Activated CD8-positive, alpha-beta memory T cell treated with anti-CD3 and anti-CD28 coated beads for 36 hours (primary cell): ENCODE data around the gene TRAK2. TPM values are rescaled to one million over a fixed set of nuclear protein-coding genes. Genes with fewer than 3 reads are reported as not detected.
"Not testable (repeated sequence)": the region's sequence is repeated elsewhere in the genome, so short reads cannot be mapped to it uniquely, and the experiment has no call there.

Source experiments
- CTCF ChIA-PET: fragments of 350-600 bp; sonication (Branson Sonifier 250); formaldehyde crosslinking; loops from one replicate; lab custom pipeline; 2021; ENCODE audit warnings: antibody characterized with exemption; lab: Charles Lee
- POLR2A ChIA-PET: fragments of 350-600 bp; sonication (Branson Sonifier 250); formaldehyde crosslinking; loops from one replicate; lab custom pipeline; 2021; ENCODE audit warnings: antibody characterized with exemption; lab: Charles Lee
- total RNA-seq, 2 experiments: library from RNA; stranded (reverse); gene quantifications; one replicate each; pipeline ENCODE4 v1.2.3, GENCODE V29; 2021

Gene TRAK2
- total RNA-seq, 2 experiments from 2014 or later, result 22.6 to 23.2 TPM

GRCh38 chr2:201378496-201379397 lies 72.5 kb downstream of the TRAK2 start:
- ChIA-PET CTCF (interaction anchor here (1.3 kb wide), 1 partner anchor 10 kb away, joined by 4 read pairs; no protein-coding TSS in a partner anchor), POLR2A (no interaction called here)

- ChIA-PET POLR2A (no interaction called here), CTCF (interaction anchor here (1.3 kb wide), 1 partner anchor 12 kb away, joined by 4 read pairs; no protein-coding TSS in a partner anchor)
Measured at GRCh38 chr2:201377218-201377617, 74.0 kb downstream of the TRAK2 start.

- CTCF ChIA-PET, result no interaction called here
- POLR2A ChIA-PET, result no interaction called here
Measured at GRCh38 chr2:201369775-201370174, 81.5 kb downstream of the TRAK2 start.

GRCh38 chr2:201369318-201369717 lies 81.9 kb downstream of the TRAK2 start:
- CTCF ChIA-PET, POLR2A ChIA-PET: not testable (repeated sequence)

GRCh38 chr2:201366146-201366545 lies 85.1 kb downstream of the TRAK2 start:
- POLR2A ChIA-PET, result no interaction called here
- CTCF ChIA-PET, result no interaction called here

- CTCF ChIA-PET, result interaction anchor here (0.6 to 1.8 kb wide), 15 partner anchors 15 to 145 kb away, joined by 3 to 5 read pairs (median 3); no protein-coding TSS in a partner anchor
- POLR2A ChIA-PET, result interaction anchor here (1.4 kb wide), 1 partner anchor 122 kb away, joined by 3 read pairs; no protein-coding TSS in a partner anchor
Measured at GRCh38 chr2:201363857-201364560, 87.2 kb downstream of the TRAK2 start.

- ChIA-PET POLR2A (no interaction called here), CTCF (interaction anchor here (0.8 to 1.8 kb wide), 3 partner anchors 129 to 143 kb away, joined by 3 read pairs; no protein-coding TSS in a partner anchor)
Measured at GRCh38 chr2:201362396-201362795, 88.9 kb downstream of the TRAK2 start.

GRCh38 chr2:201361078-201361733 lies 90.1 kb downstream of the TRAK2 start:
- CTCF ChIA-PET, result interaction anchor here (0.5 kb wide), 1 partner anchor 124 kb away, joined by 4 read pairs; no protein-coding TSS in a partner anchor
- POLR2A ChIA-PET, result interaction anchor here (0.6 kb wide), 1 partner anchor 127 kb away, joined by 3 read pairs; no protein-coding TSS in a partner anchor

- POLR2A ChIA-PET, result no interaction called here
- CTCF ChIA-PET, result interaction anchor here (0.5 kb wide), 1 partner anchor 123 kb away, joined by 4 read pairs; no protein-coding TSS in a partner anchor
Measured at GRCh38 chr2:201360256-201360655, 91.0 kb downstream of the TRAK2 start.

GRCh38 chr2:201358684-201359083 lies 92.6 kb downstream of the TRAK2 start:
- ChIA-PET CTCF (no interaction called here), POLR2A (no interaction called here)

GRCh38 chr2:201357221-201357620 lies 94.0 kb downstream of the TRAK2 start, which contains the start of gene FLACC1:
Gene FLACC1 (minus strand): TSS chr2:201357345. CDS start chr2:201351404, 5,941 bp downstream.
- ChIA-PET CTCF (no interaction called here), POLR2A (no interaction called here)

- ChIA-PET POLR2A (no interaction called here), CTCF (no interaction called here)
Measured at GRCh38 chr2:201353116-201353515, 98.1 kb downstream of the TRAK2 start.

GRCh38 chr2:201350879-201351278 lies 100.4 kb downstream of the TRAK2 start:
- ChIA-PET CTCF (no interaction called here), POLR2A (no interaction called here)

- ChIA-PET CTCF (interaction anchor here (0.9 kb wide), 1 partner anchor 15 kb away, joined by 3 read pairs; no protein-coding TSS in a partner anchor), POLR2A (no interaction called here)
Measured at GRCh38 chr2:201349601-201350000, 101.7 kb downstream of the TRAK2 start.

- ChIA-PET POLR2A (no interaction called here), CTCF (interaction anchor here (0.9 kb wide), 1 partner anchor 15 kb away, joined by 3 read pairs; no protein-coding TSS in a partner anchor)
Measured at GRCh38 chr2:201348758-201349157, 102.5 kb downstream of the TRAK2 start.

GRCh38 chr2:201347138-201347537 lies 104.1 kb downstream of the TRAK2 start:
- POLR2A ChIA-PET, result no interaction called here
- CTCF ChIA-PET, result no interaction called here

- CTCF ChIA-PET, result interaction anchor here (0.6 kb wide), 1 partner anchor 346 kb away, joined by 3 read pairs; no protein-coding TSS in a partner anchor
- POLR2A ChIA-PET, result no interaction called here
Measured at GRCh38 chr2:201345625-201346213, 105.5 kb downstream of the TRAK2 start.

- CTCF ChIA-PET, result interaction anchor here (0.5 kb wide), 1 partner anchor 242 kb away, joined by 3 read pairs; no protein-coding TSS in a partner anchor
- POLR2A ChIA-PET, result no interaction called here
Measured at GRCh38 chr2:201344663-201345366, 106.4 kb downstream of the TRAK2 start.
